SJCRH30 (cell line): ENCODE data around the gene EMC8. TPM values are rescaled to one million over a fixed set of nuclear protein-coding genes. Genes with fewer than 3 reads are reported as not detected.

Experiments used
- DNase-seq, 2 experiments: peaks; one replicate each; pipeline ENCODE4 v3.0.0-alpha.2; 2015 to 2020
- H3K27ac ChIP-seq: fragments of 250-450 bp; sonication (Bioruptor Pico); 2 replicates; pipeline ENCODE4 v1.5.1; 2020; ENCODE audit warnings: mild to moderate bottlenecking, moderate library complexity
- H3K27me3 ChIP-seq: fragments of 250-450 bp; sonication (Bioruptor Pico); 2 replicates; pipeline ENCODE4 v1.5.1; 2020; ENCODE audit warnings: mild to moderate bottlenecking, moderate library complexity
- H3K36me3 ChIP-seq: fragments of 250-450 bp; sonication (Bioruptor Pico); 2 replicates; pipeline ENCODE4 v1.5.1; 2020; ENCODE audit warnings: mild to moderate bottlenecking, moderate library complexity
- H3K4me1 ChIP-seq: fragments of 250-450 bp; sonication (Bioruptor Pico); 2 replicates; pipeline ENCODE4 v1.5.1; 2020; ENCODE audit warnings: mild to moderate bottlenecking, moderate library complexity
- H3K4me3 ChIP-seq: fragments of 250-450 bp; sonication (Bioruptor Pico); 2 replicates; pipeline ENCODE4 v1.5.1; 2020; ENCODE audit warnings: mild to moderate bottlenecking, moderate library complexity
- H3K9me3 ChIP-seq: fragments of 250-450 bp; sonication (Bioruptor Pico); replicated peaks from 2 replicates; pipeline ENCODE4 v1.5.1; 2020; ENCODE audit warnings: mild to moderate bottlenecking, moderate library complexity
- total RNA-seq: library from RNA; depleted of rRNA; stranded (reverse); fragments of >200 nt; shearing (Covaris generic); gene quantifications from 2 replicates; pipeline ENCODE4 v1.2.3, GENCODE V29; 2014

The EMC8 gene
- total RNA-seq, 1 experiment from 2014 or later: 26.2 TPM

GRCh38 chr16:85770741-85771140 lies 28.6 kb downstream of the EMC8 start:
- DNase-seq: no peak
- Histone ChIP-seq H3K27ac (no peak overlapping the region), H3K4me3 (no peak overlapping the region), H3K4me1 (no peaks in the 10 kb centered on the region), H3K9me3 (no peaks in the 10 kb centered on the region), H3K27me3 (no peaks in the 10 kb centered on the region), H3K36me3 (no peaks in the 10 kb centered on the region)

GRCh38 chr16:85768199-85768598 lies 31.1 kb downstream of the EMC8 start:
- Histone ChIP-seq H3K36me3 (no peaks in the 10 kb centered on the region), H3K4me3 (no peak overlapping the region), H3K27me3 (no peaks in the 10 kb centered on the region), H3K4me1 (no peaks in the 10 kb centered on the region), H3K27ac (no peak overlapping the region), H3K9me3 (no peaks in the 10 kb centered on the region)
- DNase-seq: no peak

DNA sequence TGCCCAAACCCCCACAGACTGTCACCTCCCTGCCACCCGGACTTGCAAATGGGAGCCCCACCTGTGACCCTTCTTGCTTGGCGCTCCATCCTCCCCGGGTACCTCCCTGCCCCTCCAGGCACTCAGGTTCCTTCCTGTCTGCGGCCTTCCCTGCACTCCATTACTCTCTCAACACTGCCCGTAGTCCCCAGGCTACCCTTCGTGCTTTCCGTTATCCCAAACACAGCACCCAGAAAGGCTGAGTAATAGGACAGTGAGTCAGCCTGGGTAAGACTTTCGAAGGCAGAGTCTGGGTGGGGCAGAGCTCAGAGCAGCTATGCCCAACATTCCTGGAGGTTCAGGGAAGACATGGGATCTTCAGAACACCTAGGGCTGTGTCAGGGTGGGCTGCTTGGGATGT lies 31.8 kb downstream of the EMC8 start:
- no peak for DNase-seq
- no peaks in the 10 kb centered on the region for H3K9me3 ChIP-seq
- H3K27me3 ChIP-seq: no peaks in the 10 kb centered on the region
- no peaks in the 10 kb centered on the region for H3K4me1 ChIP-seq
- H3K27ac ChIP-seq: no peak overlapping the region
- H3K4me3 ChIP-seq: no peak overlapping the region
- no peaks in the 10 kb centered on the region for H3K36me3 ChIP-seq

GRCh38 chr16:85765767-85766166 lies 33.6 kb downstream of the EMC8 start:
- no peaks in the 10 kb centered on the region for H3K4me1 ChIP-seq
- no peak overlapping the region for H3K4me3 ChIP-seq
- H3K27ac ChIP-seq: no peak overlapping the region
- H3K27me3 ChIP-seq: no peaks in the 10 kb centered on the region
- H3K9me3 ChIP-seq: no peaks in the 10 kb centered on the region
- no peaks in the 10 kb centered on the region for H3K36me3 ChIP-seq
- no peak for DNase-seq

- H3K9me3 ChIP-seq: no peaks in the 10 kb centered on the region
- no peaks in the 10 kb centered on the region for H3K36me3 ChIP-seq
- H3K27me3 ChIP-seq: no peaks in the 10 kb centered on the region
- no peak overlapping the region for H3K4me3 ChIP-seq
- no peaks in the 10 kb centered on the region for H3K4me1 ChIP-seq
- H3K27ac ChIP-seq: no peak overlapping the region
- no peak for DNase-seq
Measured at GRCh38 chr16:85765211-85765610, 34.1 kb downstream of the EMC8 start.

DNA sequence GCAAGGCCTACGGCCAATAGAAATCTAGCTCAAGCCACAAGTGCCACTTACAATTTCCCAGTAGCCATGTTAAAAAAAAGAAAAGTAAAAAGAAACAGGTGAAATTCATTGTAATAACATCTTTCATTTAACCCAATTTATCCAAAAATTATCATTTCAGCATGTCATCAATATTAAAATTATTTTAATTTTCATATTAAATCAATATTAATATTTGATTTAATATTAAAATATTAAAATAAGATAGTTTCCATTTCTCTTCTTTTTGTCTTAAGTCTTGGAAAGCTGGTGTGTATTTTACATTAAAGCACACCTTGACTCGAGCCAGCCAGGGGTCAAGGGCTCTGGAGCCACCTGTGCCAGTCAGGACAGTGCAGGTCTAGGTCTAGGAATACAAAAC lies 35.7 kb downstream of the EMC8 start:
- Histone ChIP-seq H3K27me3 (no peaks in the 10 kb centered on the region; the same call in 1 of the 2 replicates), H3K36me3 (no peaks in the 10 kb centered on the region), H3K9me3 (no peaks in the 10 kb centered on the region), H3K27ac (no peak overlapping the region), H3K4me1 (peaks cover 3% of the 10 kb centered on the region; the same call in 1 of the 2 replicates), H3K4me3 (no peak overlapping the region)
- DNase-seq: no peak

- no peak overlapping the region for H3K27ac ChIP-seq
- H3K4me3 ChIP-seq: no peak overlapping the region
- H3K9me3 ChIP-seq: no peaks in the 10 kb centered on the region
- H3K27me3 ChIP-seq: no peaks in the 10 kb centered on the region; the same call in 1 of the 2 replicates
- DNase-seq: peak in 1 of 2 experiments; percentile 13
- H3K4me1 ChIP-seq: peaks cover 3% of the 10 kb centered on the region; the same call in 1 of the 2 replicates
- H3K36me3 ChIP-seq: no peaks in the 10 kb centered on the region
Measured at GRCh38 chr16:85762970-85763369, 36.4 kb downstream of the EMC8 start.

GRCh38 chr16:85761861-85762260 lies 37.5 kb downstream of the EMC8 start:
- Histone ChIP-seq H3K9me3 (no peaks in the 10 kb centered on the region), H3K27me3 (no peaks in the 10 kb centered on the region; the same call in 1 of the 2 replicates), H3K4me1 (peaks cover 6% of the 10 kb centered on the region; the same call in 1 of the 2 replicates), H3K36me3 (no peaks in the 10 kb centered on the region), H3K4me3 (no peak overlapping the region), H3K27ac (no peak overlapping the region)
- no peak for DNase-seq

- H3K9me3 ChIP-seq: no peaks in the 10 kb centered on the region
- no peak overlapping the region for H3K4me3 ChIP-seq
- peaks cover 14% of the 10 kb centered on the region; the same call in 1 of the 2 replicates for H3K4me1 ChIP-seq
- H3K27me3 ChIP-seq: no peaks in the 10 kb centered on the region; the same call in 1 of the 2 replicates
- peak in 1 of 2 experiments; percentile 54 for DNase-seq
- H3K36me3 ChIP-seq: no peaks in the 10 kb centered on the region
- H3K27ac ChIP-seq: no peak overlapping the region
Measured at GRCh38 chr16:85759631-85760419, 39.5 kb downstream of the EMC8 start.

DNA sequence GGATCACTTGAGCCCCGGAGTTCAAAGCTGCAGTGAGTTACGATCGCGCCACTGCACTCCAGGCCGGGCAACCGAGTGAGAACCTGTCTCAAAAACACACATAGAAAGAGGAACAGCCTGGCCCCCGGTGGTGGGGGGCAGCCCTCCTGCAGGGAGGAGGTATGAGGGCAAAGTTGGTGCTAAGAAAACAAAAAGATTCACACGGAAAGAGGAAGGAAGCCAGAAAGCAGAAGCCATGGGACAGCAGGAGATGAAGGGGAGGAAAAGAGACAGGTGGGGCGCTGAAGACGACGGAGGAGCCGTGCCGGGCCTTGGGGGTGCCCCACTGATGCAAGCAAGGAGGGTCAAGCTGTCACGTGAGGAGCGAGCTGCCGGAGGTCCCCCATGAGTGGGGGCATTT lies 40.2 kb downstream of the EMC8 start:
- H3K9me3 ChIP-seq: no peaks in the 10 kb centered on the region
- no peaks in the 10 kb centered on the region; the same call in 1 of the 2 replicates for H3K27me3 ChIP-seq
- no peak overlapping the region for H3K27ac ChIP-seq
- H3K4me3 ChIP-seq: no peak overlapping the region
- H3K36me3 ChIP-seq: no peaks in the 10 kb centered on the region
- peak in 1 of 2 experiments; percentile 15 for DNase-seq
- peaks cover 14% of the 10 kb centered on the region; the same call in 1 of the 2 replicates for H3K4me1 ChIP-seq

DNA sequence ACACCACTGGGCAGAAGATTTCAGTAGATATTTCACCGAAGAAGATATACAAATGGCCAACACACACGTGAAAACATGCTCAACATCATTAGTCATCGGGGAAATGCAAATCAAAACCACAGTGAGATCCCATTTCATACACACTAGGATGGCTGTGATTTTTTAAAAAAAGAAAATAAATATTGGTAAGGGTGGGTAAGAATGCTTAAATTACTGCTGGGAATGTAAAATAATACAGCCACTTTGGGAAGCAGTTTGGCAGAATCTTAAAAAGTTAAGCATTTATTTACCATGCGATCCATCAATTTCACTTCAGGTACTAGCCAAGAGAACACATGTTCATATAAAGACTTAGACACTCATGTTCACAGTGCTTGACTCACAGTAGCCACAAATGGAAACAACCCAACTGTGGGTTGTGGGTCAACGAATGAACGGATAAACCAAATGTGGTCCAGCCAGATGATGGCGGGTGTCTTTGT lies 42.0 kb downstream of the EMC8 start:
- H3K27ac ChIP-seq: no peak overlapping the region
- DNase-seq: peak in 1 of 2 experiments; percentile 20
- no peaks in the 10 kb centered on the region for H3K9me3 ChIP-seq
- no peaks in the 10 kb centered on the region for H3K36me3 ChIP-seq
- H3K27me3 ChIP-seq: no peaks in the 10 kb centered on the region; the same call in 1 of the 2 replicates
- no peak overlapping the region for H3K4me3 ChIP-seq
- peaks cover 18% of the 10 kb centered on the region; the same call in 1 of the 2 replicates for H3K4me1 ChIP-seq

- H3K27me3 ChIP-seq: no peaks in the 10 kb centered on the region; the same call in 1 of the 2 replicates
- no peaks in the 10 kb centered on the region for H3K36me3 ChIP-seq
- DNase-seq: peak in 1 of 2 experiments; percentile 56
- H3K4me3 ChIP-seq: peak overlapping the region; percentile 36
- peak overlapping the region; percentile 53 for H3K27ac ChIP-seq
- peaks cover 21% of the 10 kb centered on the region; the same call in 1 of the 2 replicates for H3K4me1 ChIP-seq
- H3K9me3 ChIP-seq: no peaks in the 10 kb centered on the region
Measured at GRCh38 chr16:85755929-85756768, 43.2 kb downstream of the EMC8 start.

DNA sequence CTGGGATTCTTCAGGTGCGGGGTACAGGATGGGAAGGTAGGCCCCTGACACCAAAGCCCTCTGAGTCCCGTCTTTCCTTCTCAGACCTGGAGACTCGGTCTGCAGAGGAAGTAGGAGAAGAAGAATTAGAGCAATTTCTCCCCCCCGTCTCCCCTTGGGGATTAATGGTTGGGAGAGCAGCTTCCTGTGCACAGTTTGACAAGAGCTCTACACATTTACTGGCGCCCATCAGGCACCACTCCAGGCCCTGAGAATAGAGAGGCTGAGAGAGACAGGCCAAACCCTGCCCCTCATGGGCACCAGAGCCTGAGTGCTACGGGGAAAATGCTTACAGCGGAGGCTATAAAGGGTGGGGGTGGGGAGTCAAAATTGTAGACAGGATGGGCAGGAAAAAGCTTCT lies 44.9 kb downstream of the EMC8 start:
- H3K4me1 ChIP-seq: peaks cover 19% of the 10 kb centered on the region; the same call in 1 of the 2 replicates
- no peak for DNase-seq
- H3K27ac ChIP-seq: no peak overlapping the region
- no peaks in the 10 kb centered on the region for H3K36me3 ChIP-seq
- no peaks in the 10 kb centered on the region; the same call in 1 of the 2 replicates for H3K27me3 ChIP-seq
- H3K9me3 ChIP-seq: no peaks in the 10 kb centered on the region
- no peak overlapping the region for H3K4me3 ChIP-seq

GRCh38 chr16:85753976-85754375 lies 45.4 kb downstream of the EMC8 start:
- Histone ChIP-seq H3K27me3 (no peaks in the 10 kb centered on the region; the same call in 1 of the 2 replicates), H3K9me3 (no peaks in the 10 kb centered on the region), H3K36me3 (no peaks in the 10 kb centered on the region), H3K4me3 (no peak overlapping the region), H3K4me1 (peaks cover 18% of the 10 kb centered on the region; the same call in 1 of the 2 replicates), H3K27ac (no peak overlapping the region)
- no peak for DNase-seq
